Embryonic facial prominence (tissue), 1 donor: ENCODE results near the gene HOXA3.

Experiments used
- DNase-seq: peaks from one replicate; pipeline ENCODE4 v3.0.0-alpha.2; 2016; ENCODE audit errors: extremely low spot score

The HOXA3 gene

GRCh38 chr7:27151931-27152815, at the start of gene HOXA3:
Gene HOXA3 (minus strand): TSS chr7:27152583. CDS start chr7:27110640, 41,943 bp downstream.
- DNase-seq: no peak

- no peak for DNase-seq
Measured at GRCh38 chr7:27201580-27202017, 49.2 kb upstream of the HOXA3 start.

GRCh38 chr7:27200761-27201579, 48.6 kb upstream of the HOXA3 start:
- no peak for DNase-seq

GRCh38 chr7:27199849-27200760, 47.7 kb upstream of the HOXA3 start, which contains the start of gene HOXA13:
Gene HOXA13 (minus strand): TSS chr7:27200091. CDS start chr7:27200077, 14 bp downstream.
- no peak for DNase-seq

GRCh38 chr7:27198871-27199801, 46.8 kb upstream of the HOXA3 start:
- no peak for DNase-seq

GRCh38 chr7:27198138-27198841, 45.9 kb upstream of the HOXA3 start:
- no peak for DNase-seq

- DNase-seq: no peak
Measured at GRCh38 chr7:27197137-27198042, 45.0 kb upstream of the HOXA3 start.

GRCh38 chr7:27196287-27196767, 43.9 kb upstream of the HOXA3 start:
- peak; percentile 47 for DNase-seq

- DNase-seq: no peak
Measured at GRCh38 chr7:27194686-27195379, 42.5 kb upstream of the HOXA3 start.

- no peak for DNase-seq
Measured at GRCh38 chr7:27194002-27194352, 41.6 kb upstream of the HOXA3 start.

- DNase-seq: no peak
Measured at GRCh38 chr7:27193335-27194001, 41.1 kb upstream of the HOXA3 start.

- DNase-seq: no peak
Measured at GRCh38 chr7:27192546-27193334, 40.4 kb upstream of the HOXA3 start.

GRCh38 chr7:27191833-27192545, 39.6 kb upstream of the HOXA3 start:
- DNase-seq: no peak

- DNase-seq: no peak
Measured at GRCh38 chr7:27191161-27191731, 38.9 kb upstream of the HOXA3 start.

- no peak for DNase-seq
Measured at GRCh38 chr7:27189997-27190748, 37.8 kb upstream of the HOXA3 start.
